Fibroblast of lung (primary cell): Measurements from ENCODE around the gene IFI27.

Source experiments
- CTCF ChIP-seq, 2 donors: IDR thresholded peaks in 1 of 2; conservative IDR thresholded peaks in 1 of 2; 1 replicate in 1 of 2; 2 replicates in 1 of 2; pipeline ENCODE4 v1.5.1; 2011 to 2012; ENCODE audit warnings: low read length in 2 of 2, control low read depth in 1 of 2, inconsistent platforms in 1 of 2, low read depth in 1 of 2, mild to moderate bottlenecking in 1 of 2
- EZH2 ChIP-seq: IDR thresholded peaks from 2 replicates; pipeline ENCODE4 v1.5.1; 2012; ENCODE audit warnings: low read length, control low read depth, mild to moderate bottlenecking; ENCODE audit errors: missing control alignments

DNA sequence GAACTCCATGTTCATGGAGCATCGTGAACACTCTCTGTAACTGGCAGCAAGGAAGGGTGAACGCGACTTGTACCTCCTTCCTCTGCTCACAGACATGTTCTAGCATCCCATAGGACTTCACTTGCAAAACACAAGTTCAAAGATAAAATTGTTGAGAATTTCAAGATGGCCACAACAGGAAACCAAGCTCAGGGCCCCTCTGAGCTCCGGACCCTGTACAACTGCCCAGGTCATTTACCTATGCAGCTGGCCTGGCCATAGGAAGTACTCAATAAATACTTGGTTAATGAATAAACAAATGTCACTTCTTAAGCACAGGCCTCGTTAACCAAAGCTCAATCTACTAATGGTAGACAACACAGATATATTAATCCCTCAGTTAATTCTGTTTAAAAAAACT is 51.9 kb downstream of the IFI27 start:
- TF ChIP-seq CTCF (conservative IDR thresholded peaks at IDR 0.05 in 1 of 2, IDR thresholded peaks at IDR 0.05 in 1 of 2; ENCODE audit: low read depth in 1 of 2, low read length in 2 of 2) = no peak
- TF ChIP-seq EZH2 = no peak
